HEK293 (cell line): ENCODE data around the gene RFX4.

ENCODE experiments used
- KLF1 ChIP-seq: fragments of 450-650 bp; formaldehyde crosslinking; IDR thresholded peaks from 2 replicates; pipeline ENCODE4 v1.5.1; 2016; ENCODE audit warnings: missing biosample characterization, missing genetic modification characterization
- ZNF202 ChIP-seq: fragments of 450-650 bp; formaldehyde crosslinking; IDR thresholded peaks from 2 replicates; pipeline ENCODE4 v1.5.1; 2016; ENCODE audit warnings: missing biosample characterization, missing genetic modification characterization, borderline replicate concordance
- TF ChIP-seq, protein P1 (sequence below): fragments of 450-650 bp; formaldehyde crosslinking; IDR thresholded peaks from 2 replicates; pipeline ENCODE4 v1.5.1; 2017; ENCODE audit warnings: missing biosample characterization, missing genetic modification characterization

DNA sequence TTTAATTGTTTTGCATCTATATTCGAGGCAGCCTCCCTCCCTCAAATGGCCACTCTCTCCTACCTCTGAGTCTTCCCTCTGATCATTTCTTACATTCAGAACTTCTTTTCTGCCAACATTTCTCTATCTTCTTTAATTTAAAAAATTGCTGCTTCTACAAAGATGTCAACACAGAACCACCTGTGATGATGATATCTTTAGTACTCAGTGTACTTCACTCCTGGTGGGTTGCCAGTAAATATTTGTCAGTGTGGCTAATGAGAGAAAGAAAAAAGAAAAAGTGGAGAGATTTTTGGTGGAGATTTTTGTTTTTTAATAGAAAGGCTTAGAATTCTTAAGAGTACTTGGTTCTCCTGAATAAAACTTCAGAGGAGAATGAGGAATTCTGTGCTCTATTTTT is 199.8 kb downstream of the RFX4 start:
- TF ChIP-seq ZNF202 (tag by site-specific recombination) (no peak), KLF1 (tag by site-specific recombination) (no peak)
- TF ChIP-seq, protein P1, sequence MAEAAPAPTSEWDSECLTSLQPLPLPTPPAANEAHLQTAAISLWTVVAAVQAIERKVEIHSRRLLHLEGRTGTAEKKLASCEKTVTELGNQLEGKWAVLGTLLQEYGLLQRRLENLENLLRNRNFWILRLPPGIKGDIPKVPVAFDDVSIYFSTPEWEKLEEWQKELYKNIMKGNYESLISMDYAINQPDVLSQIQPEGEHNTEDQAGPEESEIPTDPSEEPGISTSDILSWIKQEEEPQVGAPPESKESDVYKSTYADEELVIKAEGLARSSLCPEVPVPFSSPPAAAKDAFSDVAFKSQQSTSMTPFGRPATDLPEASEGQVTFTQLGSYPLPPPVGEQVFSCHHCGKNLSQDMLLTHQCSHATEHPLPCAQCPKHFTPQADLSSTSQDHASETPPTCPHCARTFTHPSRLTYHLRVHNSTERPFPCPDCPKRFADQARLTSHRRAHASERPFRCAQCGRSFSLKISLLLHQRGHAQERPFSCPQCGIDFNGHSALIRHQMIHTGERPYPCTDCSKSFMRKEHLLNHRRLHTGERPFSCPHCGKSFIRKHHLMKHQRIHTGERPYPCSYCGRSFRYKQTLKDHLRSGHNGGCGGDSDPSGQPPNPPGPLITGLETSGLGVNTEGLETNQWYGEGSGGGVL = no peak
